GM18858 (cell line): ENCODE results near the gene TSPAN18.

Experiments used
- ATAC-seq: cut with Tn5 transposase; IDR thresholded peaks from one replicate; pipeline ENCODE4 v1.9.1; 2021; ENCODE audit not compliant: unreplicated experiment

TSPAN18 gene

GRCh38 chr11:44736791-44737190, 10.0 kb downstream of the TSPAN18 start:
- no peak for ATAC-seq

- no peak for ATAC-seq
These were observed 10.7 kb downstream of the TSPAN18 start for GRCh38 chr11:44737245-44738085.

- no peak for ATAC-seq
These were observed 12.0 kb downstream of the TSPAN18 start for GRCh38 chr11:44738791-44739190.

GRCh38 chr11:44740967-44741366, 14.2 kb downstream of the TSPAN18 start:
- no peak for ATAC-seq

- no peak for ATAC-seq
These were observed 15.2 kb downstream of the TSPAN18 start for GRCh38 chr11:44741976-44742375.

GRCh38 chr11:44742508-44743246, 15.9 kb downstream of the TSPAN18 start:
- no peak for ATAC-seq

GRCh38 chr11:44743326-44743725, 16.6 kb downstream of the TSPAN18 start:
- ATAC-seq, result no peak

- no peak for ATAC-seq
These were observed 17.3 kb downstream of the TSPAN18 start for GRCh38 chr11:44743959-44744557.

GRCh38 chr11:44746894-44747293, 20.1 kb downstream of the TSPAN18 start:
- ATAC-seq, result no peak

- ATAC-seq, result no peak
These were observed 20.6 kb downstream of the TSPAN18 start for GRCh38 chr11:44747316-44747715.

GRCh38 chr11:44747836-44748235, 21.1 kb downstream of the TSPAN18 start:
- ATAC-seq, result no peak

GRCh38 chr11:44748606-44749005, 21.8 kb downstream of the TSPAN18 start:
- no peak for ATAC-seq

GRCh38 chr11:44749189-44749588, 22.4 kb downstream of the TSPAN18 start:
- ATAC-seq, result no peak

- ATAC-seq, result no peak
These were observed 24.0 kb downstream of the TSPAN18 start for GRCh38 chr11:44750551-44751465.

- no peak for ATAC-seq
These were observed 25.5 kb downstream of the TSPAN18 start for GRCh38 chr11:44752300-44752699.

- no peak for ATAC-seq
These were observed 26.0 kb downstream of the TSPAN18 start for GRCh38 chr11:44752713-44753112.

GRCh38 chr11:44753961-44754645, 27.3 kb downstream of the TSPAN18 start:
- no peak for ATAC-seq

GRCh38 chr11:44754876-44755555, 28.3 kb downstream of the TSPAN18 start:
- no peak for ATAC-seq
